Peyer's patch (tissue), 4 donors: ENCODE data around the gene TMC6.

ENCODE experiments used
- POLR2A ChIP-seq, 2 donors: fragments of 450-650 bp; IDR thresholded peaks; one replicate each; pipeline ENCODE4 v1.5.1; 2017; ENCODE audit warnings: antibody characterized with exemption in 2 of 2, mild to moderate bottlenecking in 2 of 2, moderate library complexity in 2 of 2
- TF ChIP-seq, protein P1 (sequence below), 6 experiments: fragments of 450-650 bp in 4 of 6; fragments of 200-600 bp in 2 of 6; sonication (generic) in 1 of 6; IDR thresholded peaks; one replicate each; pipeline ENCODE4 v1.5.1; 2017 to 2019; ENCODE audit warnings: antibody characterized with exemption in 6 of 6, mild to moderate bottlenecking in 3 of 6, moderate library complexity in 1 of 6

DNA sequence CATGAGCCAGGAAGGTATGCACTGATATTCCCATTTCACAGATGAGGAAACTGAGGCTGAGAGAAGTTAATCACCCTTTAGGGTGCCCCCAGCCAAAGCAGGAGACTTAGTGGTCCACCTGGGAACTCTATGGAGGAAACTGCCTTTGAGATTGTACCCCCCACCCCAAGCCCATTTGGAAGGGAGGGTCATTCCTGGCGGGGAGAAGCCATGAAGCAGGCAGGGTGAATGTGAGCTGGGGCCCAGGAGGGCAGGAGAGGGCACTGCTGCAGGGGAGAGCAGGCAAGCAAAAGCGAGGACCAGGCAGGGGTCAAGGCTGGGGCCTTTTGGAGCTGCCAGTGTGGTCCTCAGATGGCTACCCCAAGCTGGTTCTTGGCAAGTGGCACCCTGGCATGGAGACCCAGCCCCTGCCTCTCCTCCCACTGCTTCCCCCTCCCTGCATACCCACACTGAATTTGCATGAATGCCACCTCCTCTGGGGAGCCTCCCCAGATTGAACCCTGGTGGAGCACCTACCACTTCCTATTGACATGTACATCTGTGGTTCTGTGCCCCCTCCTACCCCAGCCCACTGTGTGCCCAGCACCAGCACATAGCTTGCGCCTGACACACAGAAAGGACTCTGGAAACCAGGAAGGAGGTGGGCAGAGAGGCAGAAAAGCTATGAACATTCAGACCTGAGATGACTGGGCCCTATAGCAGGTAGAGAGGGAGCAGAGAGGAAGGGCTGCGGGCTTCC is 965 bp upstream of the TMC6 start:
- TF ChIP-seq, protein P1, sequence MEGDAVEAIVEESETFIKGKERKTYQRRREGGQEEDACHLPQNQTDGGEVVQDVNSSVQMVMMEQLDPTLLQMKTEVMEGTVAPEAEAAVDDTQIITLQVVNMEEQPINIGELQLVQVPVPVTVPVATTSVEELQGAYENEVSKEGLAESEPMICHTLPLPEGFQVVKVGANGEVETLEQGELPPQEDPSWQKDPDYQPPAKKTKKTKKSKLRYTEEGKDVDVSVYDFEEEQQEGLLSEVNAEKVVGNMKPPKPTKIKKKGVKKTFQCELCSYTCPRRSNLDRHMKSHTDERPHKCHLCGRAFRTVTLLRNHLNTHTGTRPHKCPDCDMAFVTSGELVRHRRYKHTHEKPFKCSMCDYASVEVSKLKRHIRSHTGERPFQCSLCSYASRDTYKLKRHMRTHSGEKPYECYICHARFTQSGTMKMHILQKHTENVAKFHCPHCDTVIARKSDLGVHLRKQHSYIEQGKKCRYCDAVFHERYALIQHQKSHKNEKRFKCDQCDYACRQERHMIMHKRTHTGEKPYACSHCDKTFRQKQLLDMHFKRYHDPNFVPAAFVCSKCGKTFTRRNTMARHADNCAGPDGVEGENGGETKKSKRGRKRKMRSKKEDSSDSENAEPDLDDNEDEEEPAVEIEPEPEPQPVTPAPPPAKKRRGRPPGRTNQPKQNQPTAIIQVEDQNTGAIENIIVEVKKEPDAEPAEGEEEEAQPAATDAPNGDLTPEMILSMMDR (IDR thresholded peaks at IDR 0.05): no peak
- no peak for TF ChIP-seq POLR2A (IDR thresholded peaks at IDR 0.05)
